PC-9 (cell line): ENCODE results near the gene TRIM74. TPM values are rescaled to one million over a fixed set of nuclear protein-coding genes. Genes with fewer than 3 reads are reported as not detected.

ENCODE experiments used
- total RNA-seq: library from RNA; stranded (reverse); gene quantifications from 2 replicates; pipeline ENCODE4 v1.2.3, GENCODE V29; 2021

Gene TRIM74
- total RNA-seq, 1 experiment from 2014 or later = 1.2 TPM

Other genes with a start within 250 kb of the TRIM74 start
- gene TYW1B, start 141.3 kb downstream of the TRIM74 start, total RNA-seq = 2.2 and 3.0 TPM in 2 replicates
- gene POM121, start 44.4 kb downstream of the TRIM74 start, total RNA-seq = 36.6 and 49.0 TPM in 2 replicates
- not detected in 2 replicates for gene SPDYE8, start 60.3 kb upstream of the TRIM74 start, total RNA-seq
- not detected in 2 replicates for gene SPDYE11, start 88.4 kb upstream of the TRIM74 start, total RNA-seq
- gene SPDYE9, start 116.6 kb upstream of the TRIM74 start, total RNA-seq = not detected in 2 replicates